GM12874 (cell line): Measurements from ENCODE around the gene PARD6B.

Experiments
- CTCF ChIP-seq: IDR thresholded peaks from 2 replicates; pipeline ENCODE4 v1.5.1; 2011; ENCODE audit warnings: low read depth, mild to moderate bottlenecking, control low read depth, low read length, moderate library complexity; ENCODE audit not compliant: insufficient read depth

PARD6B gene

DNA sequence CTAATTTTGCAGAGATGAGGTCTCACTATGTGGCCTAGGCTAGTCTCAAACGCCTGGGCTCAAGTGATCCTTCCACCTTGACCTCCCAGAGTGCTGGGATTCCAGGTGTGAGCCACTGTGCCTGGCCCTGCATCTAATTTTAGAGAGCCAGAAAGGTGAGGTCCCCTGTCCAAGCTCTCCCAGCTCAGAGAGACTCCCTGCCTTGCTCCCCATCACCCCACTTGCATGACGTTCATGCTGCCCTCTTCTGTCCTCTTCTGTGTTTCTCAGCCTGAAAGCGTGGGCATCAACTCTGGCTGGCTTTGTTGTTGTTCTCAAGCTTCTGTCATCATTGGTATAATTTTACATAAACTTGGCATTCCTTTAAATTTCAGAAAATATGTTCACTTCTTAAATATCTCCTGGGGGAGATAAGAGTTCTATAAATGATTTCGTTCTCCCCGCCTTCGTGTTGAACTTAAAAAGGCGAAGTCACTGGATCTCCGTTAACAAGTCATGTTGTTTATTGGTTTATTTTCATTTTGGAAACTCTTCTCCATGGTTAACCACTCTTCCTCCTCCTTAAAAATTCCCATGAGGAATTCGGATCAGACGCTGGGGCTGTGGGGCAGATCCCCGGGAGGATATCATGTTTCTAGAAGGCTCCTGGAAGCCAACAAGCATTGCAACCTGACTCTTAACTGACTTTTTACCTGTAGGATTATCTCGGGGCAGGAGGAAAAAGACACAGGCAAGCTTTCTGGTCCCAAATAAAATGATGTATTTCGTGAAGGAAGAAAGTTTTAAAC, 13.2 kb upstream of the PARD6B start:
- no peak for TF ChIP-seq CTCF

DNA sequence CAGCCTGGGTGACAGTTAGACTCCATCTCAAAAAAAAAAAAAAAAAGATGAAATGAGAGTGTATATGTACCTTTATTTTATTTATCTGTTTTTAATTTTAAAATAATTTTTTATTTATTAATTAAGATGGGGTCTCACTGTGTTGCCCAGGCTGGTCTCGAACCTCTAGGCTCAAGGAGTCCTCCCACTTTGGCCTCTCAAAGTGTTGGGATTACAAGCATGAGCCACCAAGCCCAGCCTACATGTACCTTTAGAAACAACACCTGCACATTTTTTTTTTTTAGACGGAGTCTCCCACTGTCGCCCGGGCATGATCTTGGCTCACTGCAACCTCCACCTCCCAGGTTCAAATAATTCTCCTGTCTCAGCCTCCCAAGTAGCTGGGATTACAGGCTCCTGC, 12.1 kb upstream of the PARD6B start:
- no peak for TF ChIP-seq CTCF

GRCh38 chr20:50720026-50720425, 11.4 kb upstream of the PARD6B start:
- TF ChIP-seq CTCF = no peak

DNA sequence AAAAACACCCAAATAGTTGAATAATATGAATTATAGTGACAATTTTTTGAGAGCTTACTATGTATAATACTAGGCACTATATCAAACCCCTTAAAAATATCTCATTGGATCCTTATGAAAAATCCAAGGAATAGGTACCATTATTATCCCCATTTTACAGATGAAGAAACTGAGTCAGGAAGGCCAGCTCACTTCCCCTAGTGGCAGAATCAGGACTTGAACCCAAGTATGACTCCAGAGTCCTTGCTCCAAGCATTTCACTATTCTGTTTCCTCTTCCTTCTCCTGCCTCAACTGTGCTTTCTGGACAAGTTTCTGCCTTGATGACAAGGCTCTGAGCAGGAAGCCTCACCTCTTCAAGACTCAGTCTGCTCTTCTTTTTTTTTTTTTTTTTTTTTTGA, 10.8 kb upstream of the PARD6B start:
- no peak for TF ChIP-seq CTCF

GRCh38 chr20:50721881-50722281, 9.5 kb upstream of the PARD6B start:
- TF ChIP-seq CTCF = no peak

- TF ChIP-seq CTCF = no peak
Observed at GRCh38 chr20:50722424-50723155, 8.8 kb upstream of the PARD6B start.

DNA sequence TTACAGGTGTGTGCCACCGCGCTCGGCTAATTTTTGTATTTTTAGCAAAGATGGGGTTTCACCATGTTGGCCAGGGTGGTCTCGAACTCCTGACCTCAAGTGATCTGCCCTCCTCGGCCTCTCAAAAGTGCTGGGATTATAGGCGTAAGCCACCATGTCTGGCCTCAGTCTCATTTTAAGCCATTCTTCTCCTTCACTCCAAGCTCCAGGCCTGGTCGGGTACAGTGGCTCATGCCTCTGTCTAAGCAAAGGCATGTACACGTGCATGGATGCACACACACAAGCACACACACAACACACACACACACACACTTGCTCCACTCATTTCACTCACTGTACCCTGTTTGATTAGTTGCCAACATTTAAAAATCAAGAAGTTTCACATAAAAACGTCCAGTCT, 7.7 kb upstream of the PARD6B start:
- no peak for TF ChIP-seq CTCF
